Smooth muscle cell (in vitro differentiated cells): ENCODE measurements around the gene POLN. TPM values are rescaled to one million over a fixed set of nuclear protein-coding genes. Genes with fewer than 3 reads are reported as not detected.
"Not testable (repeated sequence)": the region's sequence is repeated elsewhere in the genome, so short reads cannot be mapped to it uniquely, and the experiment has no call there.

Experiments used
- DNase-seq: peaks from one replicate; lab custom pipeline; 2025; ENCODE audit not compliant: unreplicated experiment; lab: John Stamatoyannopoulos, UW
- H2AFZ ChIP-seq: fragments of 200-600 bp; sonication (generic); 2 replicates; pipeline ENCODE4 v1.6.0; 2016; ENCODE audit warnings: antibody characterized with exemption, low read depth, mild to moderate bottlenecking
- H3F3A ChIP-seq: fragments of 200-600 bp; sonication (generic); 2 replicates; pipeline ENCODE4 v1.6.0; 2017; ENCODE audit warnings: antibody characterized with exemption, low read depth
- H3K27ac ChIP-seq: fragments of 200-600 bp; sonication (generic); 2 replicates; pipeline ENCODE4 v1.5.1; 2016; ENCODE audit warnings: low read depth, mild to moderate bottlenecking
- H3K27me3 ChIP-seq: fragments of 200-600 bp; sonication (generic); 2 replicates; pipeline ENCODE4 v1.6.1; 2016; ENCODE audit warnings: low read depth, mild to moderate bottlenecking
- H3K36me3 ChIP-seq: fragments of 200-600 bp; sonication (generic); 2 replicates; pipeline ENCODE4 v1.5.1; 2016; ENCODE audit warnings: low read depth
- H3K4me1 ChIP-seq: fragments of 200-600 bp; sonication (generic); 2 replicates; pipeline ENCODE4 v1.5.1; 2016; ENCODE audit warnings: low read depth
- H3K4me2 ChIP-seq: fragments of 200-600 bp; sonication (generic); 2 replicates; pipeline ENCODE4 v1.6.0; 2016; ENCODE audit warnings: mild to moderate bottlenecking
- H3K4me3 ChIP-seq: fragments of 200-600 bp; sonication (generic); 2 replicates; pipeline ENCODE4 v1.5.1; 2016; ENCODE audit warnings: mild to moderate bottlenecking
- H3K79me2 ChIP-seq: fragments of 200-600 bp; sonication (generic); 2 replicates; pipeline ENCODE4 v1.6.0; 2016; ENCODE audit warnings: low read depth, mild to moderate bottlenecking
- H3K9ac ChIP-seq: fragments of 200-600 bp; sonication (generic); 2 replicates; pipeline ENCODE4 v1.6.0; 2016; ENCODE audit warnings: low read depth
- H3K9me3 ChIP-seq: fragments of 200-600 bp; sonication (generic); replicated peaks from 2 replicates; pipeline ENCODE4 v1.5.1; 2016; ENCODE audit warnings: low read depth
- H4K20me1 ChIP-seq: fragments of 200-600 bp; sonication (generic); 2 replicates; pipeline ENCODE4 v1.6.0; 2016; ENCODE audit warnings: low read depth
- CTCF ChIP-seq: fragments of 200-600 bp; sonication (generic); IDR thresholded peaks from 2 replicates; pipeline ENCODE4 v1.5.1; 2017; ENCODE audit warnings: borderline replicate concordance, mild to moderate bottlenecking, antibody characterized with exemption; ENCODE audit not compliant: insufficient read depth, poor library complexity, severe bottlenecking
- WGBS: methylation state at CpG from one replicate; pipeline ENCODE4 v1.1.7; 2016; ENCODE audit warnings: low lambda C conversion rate; 5-methylcytosine and 5-hydroxymethylcytosine counted together
- polyA plus RNA-seq: library from polyadenylated mRNA; unstranded; fragments of >200 nt; fragmentation: Nextera tagmentation; extraction: Ambion mirVana; gene quantifications from 2 replicates; pipeline ENCODE4 v1.2.1, GENCODE V29; 2016
- total RNA-seq: library from RNA; depleted of rRNA; stranded (reverse); fragments of >200 nt; gene quantifications from 2 replicates; pipeline ENCODE4 v1.2.3, GENCODE V29; 2014

The POLN gene
- total and polyA plus RNA-seq, 2 experiments from 2014 or later: 0.35 to 3.0 TPM

- TF ChIP-seq CTCF: no peak
- Histone ChIP-seq H3K27me3 (peaks cover 32% of the 10 kb centered on the region), H3K9me3 (no peaks in the 10 kb centered on the region), H3F3A (no peaks in the 10 kb centered on the region), H4K20me1 (peaks cover 9% of the 10 kb centered on the region), H3K4me1 (peaks cover 6% of the 10 kb centered on the region), H3K9ac (no peak overlapping the region), H3K4me2 (peak overlapping the region; percentile 86), H3K79me2 (no peaks in the 10 kb centered on the region), H2AFZ (no peak overlapping the region), H3K4me3 (peak overlapping the region; percentile 91), H3K27ac (no peak overlapping the region), H3K36me3 (no peaks in the 10 kb centered on the region)
- WGBS: 12% methylated on average over 44 of the region's 91 CpGs
- DNase-seq: no peak
Measured at GRCh38 chr4:2040391-2041238, 201.3 kb downstream of the POLN start.

- H3K9ac ChIP-seq: no peak overlapping the region
- no peak for TF ChIP-seq CTCF
- no peak overlapping the region for H3K27ac ChIP-seq
- no peaks in the 10 kb centered on the region for H3K36me3 ChIP-seq
- H3K79me2 ChIP-seq: no peaks in the 10 kb centered on the region
- no peak overlapping the region for H2AFZ ChIP-seq
- H3K4me3 ChIP-seq: no peak overlapping the region
- H3K27me3 ChIP-seq: peaks cover 32% of the 10 kb centered on the region
- peaks cover 6% of the 10 kb centered on the region for H3K4me1 ChIP-seq
- no peaks in the 10 kb centered on the region for H4K20me1 ChIP-seq
- no peak for DNase-seq
- H3K4me2 ChIP-seq: no peak overlapping the region
- 70% methylated on average over 7 of the region's 7 CpGs for WGBS
- no peaks in the 10 kb centered on the region for H3K9me3 ChIP-seq
- no peaks in the 10 kb centered on the region for H3F3A ChIP-seq
Measured at GRCh38 chr4:2036866-2037265, 205.1 kb downstream of the POLN start.

- H3K36me3 ChIP-seq: no peaks in the 10 kb centered on the region
- no peaks in the 10 kb centered on the region for H3K9me3 ChIP-seq
- peaks cover 6% of the 10 kb centered on the region for H3K4me1 ChIP-seq
- H3K27ac ChIP-seq: no peak overlapping the region
- WGBS: 88% methylated on average over 10 of the region's 10 CpGs
- no peaks in the 10 kb centered on the region for H3F3A ChIP-seq
- H4K20me1 ChIP-seq: no peaks in the 10 kb centered on the region
- H3K9ac ChIP-seq: no peak overlapping the region
- H3K4me3 ChIP-seq: no peak overlapping the region
- no peaks in the 10 kb centered on the region for H3K79me2 ChIP-seq
- TF ChIP-seq CTCF: no peak
- H3K27me3 ChIP-seq: peaks cover 29% of the 10 kb centered on the region
- no peak overlapping the region for H3K4me2 ChIP-seq
- no peak for DNase-seq
- H2AFZ ChIP-seq: no peak overlapping the region
Measured at GRCh38 chr4:2036327-2036726, 205.6 kb downstream of the POLN start.

- H3K4me1 ChIP-seq, H3K79me2 ChIP-seq, H3K9me3 ChIP-seq, H3K4me3 ChIP-seq, DNase-seq, H3K9ac ChIP-seq, H3F3A ChIP-seq, H2AFZ ChIP-seq, H4K20me1 ChIP-seq, H3K4me2 ChIP-seq, H3K27ac ChIP-seq, H3K36me3 ChIP-seq: not testable (repeated sequence)
- H3K27me3 ChIP-seq: peaks cover 31% of the 10 kb centered on the region
Measured at GRCh38 chr4:2031161-2031560, 210.8 kb downstream of the POLN start.

- not testable (repeated sequence) for H3K27ac ChIP-seq, H3K9ac ChIP-seq, H3K79me2 ChIP-seq, H3K4me3 ChIP-seq, H4K20me1 ChIP-seq, H3K4me1 ChIP-seq, H2AFZ ChIP-seq, H3F3A ChIP-seq, DNase-seq, H3K36me3 ChIP-seq, H3K4me2 ChIP-seq, H3K9me3 ChIP-seq
- 86% methylated on average over 4 of the region's 4 CpGs for WGBS
- H3K27me3 ChIP-seq: peaks cover 28% of the 10 kb centered on the region
Measured at GRCh38 chr4:2027120-2027519, 214.8 kb downstream of the POLN start.
